ENCODE results near the gene SLC7A14. TPM values are rescaled to one million over a fixed set of nuclear protein-coding genes. Genes with fewer than 3 reads are reported as not detected.
A peak's percentile ranks its signal among the peaks of the same experiment; 100 is the strongest.

SLC7A14 gene
- total RNA-seq, 4 donors from 2014 or later = under 0.01 to 0.06 (median under 0.01) TPM; not detected in 1

GRCh38 chr3:170594528-170594927 is 8.7 kb upstream of the SLC7A14 start:
- TF ChIP-seq, protein P1, sequence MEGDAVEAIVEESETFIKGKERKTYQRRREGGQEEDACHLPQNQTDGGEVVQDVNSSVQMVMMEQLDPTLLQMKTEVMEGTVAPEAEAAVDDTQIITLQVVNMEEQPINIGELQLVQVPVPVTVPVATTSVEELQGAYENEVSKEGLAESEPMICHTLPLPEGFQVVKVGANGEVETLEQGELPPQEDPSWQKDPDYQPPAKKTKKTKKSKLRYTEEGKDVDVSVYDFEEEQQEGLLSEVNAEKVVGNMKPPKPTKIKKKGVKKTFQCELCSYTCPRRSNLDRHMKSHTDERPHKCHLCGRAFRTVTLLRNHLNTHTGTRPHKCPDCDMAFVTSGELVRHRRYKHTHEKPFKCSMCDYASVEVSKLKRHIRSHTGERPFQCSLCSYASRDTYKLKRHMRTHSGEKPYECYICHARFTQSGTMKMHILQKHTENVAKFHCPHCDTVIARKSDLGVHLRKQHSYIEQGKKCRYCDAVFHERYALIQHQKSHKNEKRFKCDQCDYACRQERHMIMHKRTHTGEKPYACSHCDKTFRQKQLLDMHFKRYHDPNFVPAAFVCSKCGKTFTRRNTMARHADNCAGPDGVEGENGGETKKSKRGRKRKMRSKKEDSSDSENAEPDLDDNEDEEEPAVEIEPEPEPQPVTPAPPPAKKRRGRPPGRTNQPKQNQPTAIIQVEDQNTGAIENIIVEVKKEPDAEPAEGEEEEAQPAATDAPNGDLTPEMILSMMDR (IDR thresholded peaks at IDR 0.05) = no peak
- no peak for ATAC-seq (ENCODE audit: low FRiP score)
- DNase-seq (ENCODE audit: low spot score) = no peak

- DNase-seq (ENCODE audit: low spot score) (no peak), ATAC-seq (ENCODE audit: low FRiP score) (no peak)
- TF ChIP-seq, protein P1 (IDR thresholded peaks at IDR 0.05) = no peak
Observed at GRCh38 chr3:170593634-170594033, 7.8 kb upstream of the SLC7A14 start.

DNA sequence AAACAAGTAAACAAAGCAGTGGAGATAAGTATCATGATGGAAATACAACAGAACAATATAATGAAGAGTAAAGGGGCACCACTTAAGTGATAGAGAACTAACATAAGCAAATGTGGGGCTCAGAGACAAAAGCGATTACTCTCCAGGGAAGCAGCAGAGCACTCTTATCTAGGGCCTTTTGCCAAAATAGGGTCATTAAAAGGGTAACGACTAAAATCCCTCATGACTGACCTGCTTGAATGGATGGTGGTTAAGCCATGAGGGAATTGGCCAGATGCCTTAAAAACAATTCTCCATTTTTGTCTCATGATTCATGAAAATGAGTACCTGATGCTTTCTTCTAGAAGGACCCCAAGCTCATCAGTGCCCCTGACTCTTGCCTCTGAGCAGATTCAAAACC is 3.2 kb upstream of the SLC7A14 start:
- ATAC-seq (ENCODE audit: low FRiP score) (no peak), DNase-seq (ENCODE audit: low spot score) (no peak)
- TF ChIP-seq, protein P1 (IDR thresholded peaks at IDR 0.05) = no peak

DNA sequence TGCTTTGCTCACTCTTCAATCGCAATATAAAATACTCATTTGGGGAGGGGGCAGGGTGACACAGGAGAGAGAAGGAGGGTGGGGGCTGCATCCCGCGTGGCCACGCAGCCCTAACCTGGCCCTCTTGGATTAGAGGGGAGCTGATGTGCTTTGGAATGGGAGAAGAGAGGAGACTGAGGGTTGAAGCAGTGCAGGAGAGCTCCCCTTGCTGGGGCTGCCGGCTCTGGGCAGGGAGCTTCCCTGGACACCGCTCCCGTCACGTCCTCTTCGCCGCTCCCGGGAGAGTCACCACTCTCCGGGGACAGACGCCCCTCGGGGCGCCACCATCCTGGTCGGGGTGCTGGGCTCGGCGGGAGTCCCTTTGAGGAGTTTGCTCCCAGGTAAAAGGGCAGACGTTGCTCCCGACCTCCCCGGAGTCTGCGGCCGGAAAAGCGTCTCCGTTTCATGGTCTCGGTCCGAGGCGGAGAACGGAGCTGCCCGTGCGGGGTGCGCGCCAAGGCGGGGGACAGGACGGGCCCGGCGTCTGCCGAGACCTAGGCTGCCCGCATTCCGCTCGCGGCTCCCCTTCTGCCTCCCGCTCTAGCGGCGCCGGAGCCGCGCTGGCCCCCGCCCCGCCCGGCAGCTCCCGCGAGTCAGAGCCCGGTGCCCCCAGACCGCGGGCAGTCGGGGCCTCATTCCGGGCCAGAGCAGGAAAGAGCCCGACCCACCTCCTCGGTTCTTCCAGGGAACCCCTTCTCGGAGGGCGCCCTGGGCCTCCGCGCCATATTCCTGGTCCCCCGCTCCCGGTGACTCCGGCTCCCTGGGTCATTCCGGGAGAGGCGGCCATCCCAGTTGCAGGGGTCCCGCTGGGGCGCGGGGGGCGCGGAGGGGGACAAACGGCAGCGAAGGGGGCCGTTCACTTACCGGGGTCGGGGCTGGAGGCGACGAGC is 603 bp downstream of the SLC7A14 start:
- TF ChIP-seq, protein P1 (IDR thresholded peaks at IDR 0.05) = no peak
- ATAC-seq (ENCODE audit: low FRiP score) = no peak
- no peak for DNase-seq (ENCODE audit: low spot score)

DNA sequence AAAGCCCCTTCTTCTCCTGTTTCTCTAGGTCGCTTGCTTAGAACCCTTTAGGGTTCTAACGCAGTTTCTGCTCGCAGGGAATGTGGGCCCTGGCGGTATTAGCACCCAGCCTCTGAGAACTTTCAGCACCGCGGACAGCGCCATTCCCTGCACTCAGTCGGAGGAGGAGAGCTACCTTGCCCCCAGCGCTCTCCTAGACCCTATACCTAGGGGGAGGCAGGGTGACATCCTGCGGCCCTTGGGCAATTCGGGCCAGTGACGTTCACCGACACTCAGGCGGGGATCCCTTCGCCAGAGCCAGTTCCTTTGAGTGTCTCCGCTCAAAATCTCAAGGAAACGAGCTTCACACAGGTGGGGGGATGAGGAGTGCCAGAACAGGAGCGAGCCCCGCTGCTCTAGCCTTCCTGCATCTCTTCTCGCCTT is 1.3 kb downstream of the SLC7A14 start:
- TF ChIP-seq, protein P1 (IDR thresholded peaks at IDR 0.05) = no peak
- DNase-seq (ENCODE audit: low spot score) = peak; percentile 50
- ATAC-seq (ENCODE audit: low FRiP score) = peak; percentile 66

- TF ChIP-seq, protein P1 (IDR thresholded peaks at IDR 0.05) = no peak
- no peak for DNase-seq (ENCODE audit: low spot score)
- ATAC-seq (ENCODE audit: low FRiP score) = no peak
Observed at GRCh38 chr3:170579646-170580045, 6.2 kb downstream of the SLC7A14 start.
